Left ventricle myocardium inferior (tissue), 1 donor: ENCODE results near the gene FGFR3. TPM values are rescaled to one million over a fixed set of nuclear protein-coding genes. Genes with fewer than 3 reads are reported as not detected.

ENCODE experiments used
- DNase-seq: peaks from one replicate; pipeline ENCODE4 v3.0.0-alpha.2; 2020
- H3K27ac ChIP-seq: fragments of 200-600 bp; replicated peaks from 2 replicates; pipeline ENCODE4 v1.8.0; 2021
- H3K27me3 ChIP-seq: fragments of 200-600 bp; 2 replicates; pipeline ENCODE4 v1.8.0; 2021; ENCODE audit warnings: low read depth
- H3K36me3 ChIP-seq: fragments of 200-600 bp; 2 replicates; pipeline ENCODE4 v1.8.0; 2021
- H3K4me1 ChIP-seq: fragments of 200-600 bp; 2 replicates; pipeline ENCODE4 v1.8.0; 2021
- H3K4me3 ChIP-seq: fragments of 200-600 bp; 2 replicates; pipeline ENCODE4 v1.8.0; 2021; ENCODE audit warnings: mild to moderate bottlenecking, moderate library complexity
- H3K9me3 ChIP-seq: fragments of 200-600 bp; replicated peaks from 2 replicates; pipeline ENCODE4 v1.8.0; 2021
- intact Hi-C: fragments of 100-400 bp; cut with micrococcal nuclease; formaldehyde crosslinking; loops from one replicate; pipeline ENCODE4 v1.11.0; 2022
- total RNA-seq: library from RNA; stranded (reverse); fragmentation: NEBNext Ultra II Directional; extraction: Animal tissue kit (Norgen Biotek cat#: 25700); gene quantifications from one replicate; pipeline ENCODE4 v1.2.1, GENCODE V29; 2021
- TF ChIP-seq, protein P1 (sequence below): fragments of 200-600 bp; IDR thresholded peaks from 2 replicates; pipeline ENCODE4 v1.8.0; 2021; ENCODE audit warnings: antibody characterized with exemption, mild to moderate bottlenecking, borderline replicate concordance
- donor health status: DM: no; HTN: yes; CAD: no; lungs with severe emphysema.

FGFR3 gene
- total RNA-seq, 1 donor from 2014 or later = 3.5 TPM

DNA sequence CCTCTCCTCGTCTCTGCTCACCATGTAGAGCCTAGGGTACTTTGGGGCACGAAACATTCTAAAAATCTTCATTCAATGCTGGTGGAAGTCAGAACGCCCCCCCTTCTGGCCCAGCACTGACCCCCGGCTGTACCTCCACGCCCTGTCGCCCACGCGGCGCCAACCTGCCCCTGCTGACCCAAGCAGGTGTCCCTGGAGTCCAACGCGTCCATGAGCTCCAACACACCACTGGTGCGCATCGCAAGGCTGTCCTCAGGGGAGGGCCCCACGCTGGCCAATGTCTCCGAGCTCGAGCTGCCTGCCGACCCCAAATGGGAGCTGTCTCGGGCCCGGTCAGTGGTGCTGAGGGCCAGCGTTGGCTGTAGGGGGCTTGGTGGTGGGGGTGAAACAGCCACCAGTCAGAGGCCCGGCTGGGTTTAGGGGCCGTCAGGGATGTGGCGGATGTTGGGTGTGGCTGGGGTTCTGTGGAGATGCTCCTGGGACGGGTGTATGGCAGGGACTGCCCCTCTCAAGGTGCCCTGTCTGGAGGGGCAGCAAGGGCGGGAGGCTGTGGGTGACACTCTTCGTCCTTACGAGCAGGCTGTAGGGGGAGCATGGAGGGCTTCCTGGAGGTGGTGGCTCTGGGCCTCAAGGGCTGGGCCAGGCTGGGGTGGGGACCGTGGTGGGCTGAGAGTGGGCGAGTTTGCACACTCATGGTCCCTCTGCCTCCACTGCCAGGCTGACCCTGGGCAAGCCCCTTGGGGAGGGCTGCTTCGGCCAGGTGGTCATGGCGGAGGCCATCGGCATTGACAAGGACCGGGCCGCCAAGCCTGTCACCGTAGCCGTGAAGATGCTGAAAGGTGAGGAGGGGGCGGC, 11.8 kb downstream of the FGFR3 start:
- intact Hi-C loops = loop anchor here (5.0 kb wide), 1 partner anchor 58 kb away; no protein-coding TSS in a partner anchor
- no peaks in the 10 kb centered on the region for H3K9me3 ChIP-seq
- H3K4me3 ChIP-seq = no peak overlapping the region
- H3K4me1 ChIP-seq = no peaks in the 10 kb centered on the region
- TF ChIP-seq, protein P1, sequence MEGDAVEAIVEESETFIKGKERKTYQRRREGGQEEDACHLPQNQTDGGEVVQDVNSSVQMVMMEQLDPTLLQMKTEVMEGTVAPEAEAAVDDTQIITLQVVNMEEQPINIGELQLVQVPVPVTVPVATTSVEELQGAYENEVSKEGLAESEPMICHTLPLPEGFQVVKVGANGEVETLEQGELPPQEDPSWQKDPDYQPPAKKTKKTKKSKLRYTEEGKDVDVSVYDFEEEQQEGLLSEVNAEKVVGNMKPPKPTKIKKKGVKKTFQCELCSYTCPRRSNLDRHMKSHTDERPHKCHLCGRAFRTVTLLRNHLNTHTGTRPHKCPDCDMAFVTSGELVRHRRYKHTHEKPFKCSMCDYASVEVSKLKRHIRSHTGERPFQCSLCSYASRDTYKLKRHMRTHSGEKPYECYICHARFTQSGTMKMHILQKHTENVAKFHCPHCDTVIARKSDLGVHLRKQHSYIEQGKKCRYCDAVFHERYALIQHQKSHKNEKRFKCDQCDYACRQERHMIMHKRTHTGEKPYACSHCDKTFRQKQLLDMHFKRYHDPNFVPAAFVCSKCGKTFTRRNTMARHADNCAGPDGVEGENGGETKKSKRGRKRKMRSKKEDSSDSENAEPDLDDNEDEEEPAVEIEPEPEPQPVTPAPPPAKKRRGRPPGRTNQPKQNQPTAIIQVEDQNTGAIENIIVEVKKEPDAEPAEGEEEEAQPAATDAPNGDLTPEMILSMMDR = no peak
- no peaks in the 10 kb centered on the region for H3K27me3 ChIP-seq
- DNase-seq = no peak
- no peaks in the 10 kb centered on the region for H3K36me3 ChIP-seq
- H3K27ac ChIP-seq = no peak overlapping the region

DNA sequence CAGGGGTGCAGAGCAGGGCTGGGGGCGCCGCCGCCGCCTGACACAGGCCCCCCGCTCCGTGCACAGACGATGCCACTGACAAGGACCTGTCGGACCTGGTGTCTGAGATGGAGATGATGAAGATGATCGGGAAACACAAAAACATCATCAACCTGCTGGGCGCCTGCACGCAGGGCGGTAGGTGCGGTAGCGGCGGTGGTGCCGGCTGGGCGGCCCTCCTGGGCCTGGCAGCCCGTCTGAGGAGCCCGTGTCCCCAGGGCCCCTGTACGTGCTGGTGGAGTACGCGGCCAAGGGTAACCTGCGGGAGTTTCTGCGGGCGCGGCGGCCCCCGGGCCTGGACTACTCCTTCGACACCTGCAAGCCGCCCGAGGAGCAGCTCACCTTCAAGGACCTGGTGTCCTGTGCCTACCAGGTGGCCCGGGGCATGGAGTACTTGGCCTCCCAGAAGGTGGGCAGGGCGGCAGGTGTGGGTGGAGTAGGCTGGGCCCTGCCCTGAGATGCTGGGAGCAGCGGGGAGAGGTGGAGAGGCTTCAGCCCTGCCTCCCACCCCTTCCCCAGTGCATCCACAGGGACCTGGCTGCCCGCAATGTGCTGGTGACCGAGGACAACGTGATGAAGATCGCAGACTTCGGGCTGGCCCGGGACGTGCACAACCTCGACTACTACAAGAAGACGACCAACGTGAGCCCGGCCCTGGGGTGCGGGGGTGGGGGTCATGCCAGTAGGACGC, 12.6 kb downstream of the FGFR3 start:
- H3K9me3 ChIP-seq = no peaks in the 10 kb centered on the region
- no peak for DNase-seq
- no peak overlapping the region for H3K27ac ChIP-seq
- intact Hi-C loops = loop anchor here (5.0 kb wide), 1 partner anchor 58 kb away; no protein-coding TSS in a partner anchor
- peaks cover 2% of the 10 kb centered on the region for H3K36me3 ChIP-seq
- TF ChIP-seq, protein P1 = no peak
- H3K4me1 ChIP-seq = no peaks in the 10 kb centered on the region
- H3K27me3 ChIP-seq = no peaks in the 10 kb centered on the region
- no peak overlapping the region for H3K4me3 ChIP-seq

DNA sequence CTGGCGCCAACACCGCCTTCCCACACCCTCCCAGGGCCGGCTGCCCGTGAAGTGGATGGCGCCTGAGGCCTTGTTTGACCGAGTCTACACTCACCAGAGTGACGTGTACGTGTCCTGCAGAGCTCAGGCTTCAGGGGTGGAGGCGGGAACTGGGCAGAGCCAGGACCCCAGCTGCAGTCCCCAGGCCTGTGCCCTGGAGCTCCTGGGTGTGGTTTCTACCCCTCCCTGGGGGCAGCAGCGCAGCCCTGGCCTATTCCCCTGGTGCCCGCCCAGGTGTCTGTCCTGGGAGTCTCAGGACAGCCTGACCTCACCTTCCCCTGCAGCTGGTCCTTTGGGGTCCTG, 13.1 kb downstream of the FGFR3 start:
- Histone ChIP-seq H3K27ac (no peak overlapping the region), H3K9me3 (no peaks in the 10 kb centered on the region), H3K27me3 (no peaks in the 10 kb centered on the region), H3K4me3 (no peak overlapping the region), H3K36me3 (peaks cover 6% of the 10 kb centered on the region), H3K4me1 (no peaks in the 10 kb centered on the region)
- intact Hi-C loops = loop anchor here (5.0 kb wide), 1 partner anchor 59 kb away; no protein-coding TSS in a partner anchor
- DNase-seq = no peak
- TF ChIP-seq, protein P1 = no peak

DNA sequence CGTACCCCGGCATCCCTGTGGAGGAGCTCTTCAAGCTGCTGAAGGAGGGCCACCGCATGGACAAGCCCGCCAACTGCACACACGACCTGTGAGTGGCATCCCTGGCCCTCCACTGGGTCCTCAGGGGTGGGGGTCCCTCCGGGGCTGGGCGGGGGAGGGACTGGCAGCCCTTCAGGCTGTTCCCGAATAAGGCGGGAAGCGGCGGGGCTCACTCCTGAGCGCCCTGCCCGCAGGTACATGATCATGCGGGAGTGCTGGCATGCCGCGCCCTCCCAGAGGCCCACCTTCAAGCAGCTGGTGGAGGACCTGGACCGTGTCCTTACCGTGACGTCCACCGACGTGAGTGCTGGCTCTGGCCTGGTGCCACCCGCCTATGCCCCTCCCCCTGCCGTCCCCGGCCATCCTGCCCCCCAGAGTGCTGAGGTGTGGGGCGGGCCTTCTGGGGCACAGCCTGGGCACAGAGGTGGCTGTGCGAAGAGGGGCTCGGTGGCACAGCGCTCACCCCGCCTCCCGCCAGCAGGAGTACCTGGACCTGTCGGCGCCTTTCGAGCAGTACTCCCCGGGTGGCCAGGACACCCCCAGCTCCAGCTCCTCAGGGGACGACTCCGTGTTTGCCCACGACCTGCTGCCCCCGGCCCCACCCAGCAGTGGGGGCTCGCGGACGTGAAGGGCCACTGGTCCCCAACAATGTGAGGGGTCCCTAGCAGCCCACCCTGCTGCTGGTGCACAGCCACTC, 13.7 kb downstream of the FGFR3 start:
- Histone ChIP-seq H3K36me3 (peaks cover 6% of the 10 kb centered on the region), H3K27ac (no peak overlapping the region), H3K4me3 (no peak overlapping the region), H3K9me3 (no peaks in the 10 kb centered on the region), H3K4me1 (no peaks in the 10 kb centered on the region), H3K27me3 (no peaks in the 10 kb centered on the region)
- TF ChIP-seq, protein P1 = no peak
- DNase-seq = no peak
- intact Hi-C loops = loop anchor here (5.0 kb wide), 1 partner anchor 59 kb away; no protein-coding TSS in a partner anchor

DNA sequence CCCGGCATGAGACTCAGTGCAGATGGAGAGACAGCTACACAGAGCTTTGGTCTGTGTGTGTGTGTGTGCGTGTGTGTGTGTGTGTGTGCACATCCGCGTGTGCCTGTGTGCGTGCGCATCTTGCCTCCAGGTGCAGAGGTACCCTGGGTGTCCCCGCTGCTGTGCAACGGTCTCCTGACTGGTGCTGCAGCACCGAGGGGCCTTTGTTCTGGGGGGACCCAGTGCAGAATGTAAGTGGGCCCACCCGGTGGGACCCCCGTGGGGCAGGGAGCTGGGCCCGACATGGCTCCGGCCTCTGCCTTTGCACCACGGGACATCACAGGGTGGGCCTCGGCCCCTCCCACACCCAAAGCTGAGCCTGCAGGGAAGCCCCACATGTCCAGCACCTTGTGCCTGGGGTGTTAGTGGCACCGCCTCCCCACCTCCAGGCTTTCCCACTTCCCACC, 14.3 kb downstream of the FGFR3 start:
- H3K9me3 ChIP-seq = no peaks in the 10 kb centered on the region
- no peak overlapping the region for H3K27ac ChIP-seq
- no peaks in the 10 kb centered on the region for H3K27me3 ChIP-seq
- TF ChIP-seq, protein P1 = no peak
- no peak overlapping the region for H3K4me3 ChIP-seq
- peaks cover 6% of the 10 kb centered on the region for H3K36me3 ChIP-seq
- no peaks in the 10 kb centered on the region for H3K4me1 ChIP-seq
- DNase-seq = no peak
- intact Hi-C loops = loop anchor here (5.0 kb wide), 1 partner anchor 60 kb away; no protein-coding TSS in a partner anchor
